CD4-positive, alpha-beta T cell treated with Interleukin-2 at 100 ng/mL for 4 hours (primary cell): Measurements from ENCODE around the gene LSAMP.

Experiments
- DNase-seq: peaks from one replicate; pipeline ENCODE4 v3.0.0-alpha.2; 2020; ENCODE audit warnings: low spot score

Gene LSAMP

GRCh38 chr3:116356056-116356455 is 89.2 kb downstream of the LSAMP start:
- DNase-seq = no peak

GRCh38 chr3:116354382-116354781 is 90.9 kb downstream of the LSAMP start:
- no peak for DNase-seq

GRCh38 chr3:116350119-116350733 is 95.1 kb downstream of the LSAMP start:
- DNase-seq = no peak

DNA sequence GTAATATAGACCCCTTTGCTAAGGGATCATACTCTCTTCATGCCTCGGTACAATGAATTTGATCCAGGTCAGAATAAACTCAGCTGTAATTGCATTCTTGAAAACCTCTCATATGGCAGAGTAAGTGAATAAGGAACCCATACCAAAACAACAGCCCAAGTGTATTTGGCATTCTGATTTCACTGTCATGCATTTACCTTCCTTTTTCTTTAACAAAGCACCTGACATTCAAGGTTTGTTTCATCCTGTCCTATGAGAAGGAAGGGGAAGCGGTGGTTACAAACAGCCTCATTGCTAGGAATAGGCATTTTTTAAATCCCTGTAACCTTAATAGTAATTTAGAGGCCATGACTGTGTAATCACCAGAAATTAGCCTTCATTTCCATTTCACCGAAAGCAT is 97.1 kb downstream of the LSAMP start:
- DNase-seq = no peak

- no peak for DNase-seq
Measured at GRCh38 chr3:116342499-116342898, 102.8 kb downstream of the LSAMP start.

DNA sequence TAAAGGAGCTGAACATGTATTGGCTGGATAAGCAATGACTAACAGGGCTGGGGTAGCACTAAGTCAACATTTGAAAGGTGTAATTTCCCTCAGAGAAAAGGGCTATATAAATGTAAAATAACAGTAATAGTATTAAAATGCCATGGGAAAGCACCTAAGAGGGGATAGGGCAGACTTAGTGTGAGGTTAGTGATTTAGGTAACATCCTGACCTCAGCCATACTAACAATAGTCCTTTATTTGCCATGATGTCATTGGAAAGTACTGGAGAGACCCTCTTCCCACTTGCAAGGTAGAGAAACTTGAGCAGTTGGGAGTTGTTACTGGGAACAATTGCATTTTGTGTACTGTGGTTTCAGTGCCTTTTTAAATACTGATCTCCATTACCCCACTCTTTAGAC is 103.4 kb downstream of the LSAMP start:
- no peak for DNase-seq

DNA sequence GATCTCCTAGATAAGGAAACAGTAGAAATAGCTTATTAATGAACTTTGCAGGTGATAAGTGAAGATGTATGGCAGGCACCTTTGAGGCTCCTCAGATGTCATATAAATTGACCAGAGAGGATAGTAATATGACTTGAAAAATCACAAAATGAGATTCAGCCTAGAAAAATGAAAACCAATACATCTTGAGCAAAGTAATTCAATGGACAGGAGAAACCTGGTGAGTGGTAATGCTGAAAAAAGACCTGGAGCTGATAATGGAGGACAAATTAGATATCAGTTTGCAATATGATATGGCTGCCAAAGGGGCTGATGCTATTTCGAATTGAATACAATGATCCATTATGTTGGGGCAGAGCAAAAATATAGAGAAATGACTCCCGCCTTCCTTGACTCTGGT is 103.9 kb downstream of the LSAMP start:
- DNase-seq = no peak

DNA sequence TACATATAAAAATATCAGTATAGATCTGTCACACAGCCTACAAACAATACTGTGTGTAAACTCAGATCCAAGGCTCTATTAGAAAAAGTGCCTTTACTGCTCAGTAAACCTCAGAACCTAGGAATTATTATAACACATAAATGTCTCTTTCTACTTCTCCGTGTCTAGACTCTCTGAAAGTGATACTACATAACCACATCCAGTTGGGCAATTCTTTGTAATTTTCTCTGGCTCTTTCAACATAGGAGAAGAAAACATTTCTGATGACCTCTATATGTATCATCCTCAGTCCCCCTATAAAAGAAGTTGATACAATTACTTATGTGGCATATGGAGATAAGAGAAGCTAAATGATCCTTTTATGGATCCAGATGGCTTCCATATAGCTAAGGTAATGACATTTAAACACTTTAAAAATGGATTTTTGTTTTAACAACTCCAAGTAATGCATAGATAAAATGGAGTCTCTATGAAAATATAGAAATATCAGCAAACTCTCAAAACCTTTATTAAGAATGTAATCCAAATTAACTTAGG is 104.5 kb downstream of the LSAMP start:
- no peak for DNase-seq

DNA sequence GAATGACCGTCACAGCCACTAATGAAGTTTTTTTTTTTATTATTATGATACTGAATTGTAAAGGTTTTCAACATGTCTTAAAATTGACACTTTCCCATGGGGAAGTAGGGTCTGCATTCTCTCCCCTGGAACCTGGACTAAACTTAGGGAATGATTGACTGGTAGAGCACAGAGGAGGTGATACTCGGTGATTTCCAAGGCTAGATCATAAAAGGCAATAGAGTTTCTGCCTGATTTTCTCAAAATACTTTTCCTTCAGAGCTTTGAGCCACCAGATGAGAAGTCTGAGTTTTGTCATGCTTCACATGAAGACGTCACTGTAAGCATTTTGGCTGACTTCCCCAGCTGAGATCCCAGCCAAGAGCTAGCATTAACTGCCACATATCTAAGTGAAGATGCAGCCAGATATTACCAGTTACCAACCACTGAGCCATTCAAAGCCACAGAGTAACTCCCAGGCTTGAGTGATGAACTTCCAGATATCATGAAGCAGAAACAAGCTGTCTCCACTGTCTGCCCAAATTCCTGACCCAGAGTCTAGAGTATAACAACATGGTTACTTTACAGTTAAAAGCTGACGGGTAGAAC is 105.8 kb downstream of the LSAMP start:
- DNase-seq = no peak

DNA sequence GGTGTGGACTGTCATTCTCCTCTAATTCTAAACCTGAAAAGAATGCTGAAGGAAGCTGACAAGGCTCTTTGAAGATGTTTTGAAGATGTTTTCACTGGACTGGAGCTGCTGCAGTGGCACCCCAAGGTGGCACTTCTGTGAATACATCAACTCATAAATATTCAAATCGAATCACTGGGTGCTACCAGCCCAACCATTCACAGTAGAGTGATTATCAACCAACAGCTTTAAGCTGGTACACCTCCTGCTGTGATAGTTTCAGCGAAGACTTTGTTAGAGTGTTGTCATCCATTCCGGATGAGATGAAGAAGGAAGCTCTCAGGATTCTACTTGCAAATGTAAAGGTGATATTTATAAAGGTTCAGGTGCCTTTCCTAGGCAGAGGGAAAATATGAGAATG is 106.6 kb downstream of the LSAMP start:
- no peak for DNase-seq

DNA sequence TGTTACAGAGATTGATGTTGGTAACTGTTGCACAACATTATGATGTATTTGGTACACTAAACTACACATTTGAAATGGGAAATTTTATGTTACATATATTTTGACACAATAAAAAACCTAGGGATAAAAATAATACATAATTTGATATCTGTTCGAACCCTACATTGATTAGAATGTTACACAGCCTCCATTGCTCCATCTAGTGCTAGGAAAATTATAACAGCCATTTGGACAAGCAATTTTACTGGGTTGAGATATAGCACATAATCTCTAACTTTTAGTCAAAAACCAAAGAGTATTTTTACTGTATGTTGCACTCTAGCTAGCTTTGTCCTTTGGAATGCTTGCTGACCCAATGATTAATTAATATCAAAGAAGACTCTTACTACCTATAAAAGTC is 108.1 kb downstream of the LSAMP start:
- DNase-seq = no peak

GRCh38 chr3:116331380-116331779 is 113.9 kb downstream of the LSAMP start:
- no peak for DNase-seq

DNA sequence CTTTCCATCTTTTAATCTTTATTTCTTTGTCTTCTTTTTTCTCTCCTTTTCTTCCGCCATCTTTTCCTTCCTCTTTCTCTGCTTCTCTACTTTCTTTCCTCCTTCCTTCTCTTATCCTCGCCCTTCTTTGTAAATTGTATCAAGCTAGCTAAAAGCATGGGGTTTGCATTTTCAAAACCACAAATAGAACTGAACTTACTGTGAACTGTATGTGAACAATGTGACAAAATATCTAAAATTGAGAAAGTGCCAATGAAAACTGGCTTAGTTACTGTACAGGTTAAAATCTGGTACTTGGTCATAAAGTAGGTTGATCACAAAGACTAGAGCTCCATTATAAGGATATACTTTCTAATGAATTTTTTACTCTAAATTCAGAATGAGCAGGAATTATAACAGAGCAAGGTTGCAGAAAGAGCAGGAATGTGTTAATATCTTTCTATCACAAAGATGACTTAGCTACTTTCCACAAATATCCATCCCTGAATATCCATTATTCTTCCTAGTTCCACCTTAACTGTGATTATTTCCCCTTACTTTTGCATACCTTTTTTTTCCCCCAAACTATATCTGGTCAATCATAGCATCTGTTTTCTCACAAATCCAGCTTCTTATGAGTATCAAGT is 122.4 kb downstream of the LSAMP start:
- no peak for DNase-seq

- DNase-seq = no peak
Measured at GRCh38 chr3:116318370-116318769, 126.9 kb downstream of the LSAMP start.

DNA sequence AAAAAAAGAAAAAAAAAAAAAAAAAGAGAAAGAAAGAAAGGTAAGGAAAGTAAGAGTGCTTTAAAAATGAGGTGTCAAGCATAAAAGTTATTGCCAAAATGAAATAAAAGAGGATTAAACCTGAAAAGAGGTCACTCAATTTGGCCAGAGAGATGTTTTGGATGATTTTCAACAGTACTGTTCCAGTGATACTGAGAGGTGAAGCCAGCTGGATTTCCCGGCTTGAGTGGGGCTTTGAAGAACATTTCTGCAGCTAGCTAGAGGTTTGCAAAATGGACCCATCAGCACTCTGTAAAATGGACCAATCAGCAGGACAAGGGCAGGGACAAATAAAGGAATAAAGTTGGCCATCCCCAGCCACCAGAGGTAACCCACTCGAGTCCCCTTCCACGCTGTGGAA is 128.5 kb downstream of the LSAMP start:
- DNase-seq = no peak

GRCh38 chr3:116314476-116314875 is 130.8 kb downstream of the LSAMP start:
- DNase-seq = no peak

DNA sequence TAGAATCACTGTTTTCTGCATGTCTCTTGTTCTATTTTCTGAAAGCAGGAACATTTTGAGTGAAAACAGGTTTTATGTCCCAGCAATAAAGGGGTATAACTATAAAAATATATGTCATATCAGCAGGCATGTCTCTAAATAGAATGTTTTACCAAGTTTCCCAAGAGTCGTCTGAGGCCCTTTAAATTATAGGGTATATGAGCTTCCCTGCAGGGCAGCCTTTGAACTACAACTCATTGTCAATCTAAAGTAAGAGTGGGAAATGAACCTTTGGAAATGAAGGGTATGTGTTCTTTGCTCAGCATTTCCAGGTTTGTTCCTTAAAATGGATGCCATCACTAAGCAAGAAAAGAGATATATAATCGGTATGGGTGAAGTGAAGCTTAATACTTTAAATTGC is 138.6 kb downstream of the LSAMP start:
- no peak for DNase-seq

GRCh38 chr3:116306149-116306548 is 139.1 kb downstream of the LSAMP start:
- no peak for DNase-seq

DNA sequence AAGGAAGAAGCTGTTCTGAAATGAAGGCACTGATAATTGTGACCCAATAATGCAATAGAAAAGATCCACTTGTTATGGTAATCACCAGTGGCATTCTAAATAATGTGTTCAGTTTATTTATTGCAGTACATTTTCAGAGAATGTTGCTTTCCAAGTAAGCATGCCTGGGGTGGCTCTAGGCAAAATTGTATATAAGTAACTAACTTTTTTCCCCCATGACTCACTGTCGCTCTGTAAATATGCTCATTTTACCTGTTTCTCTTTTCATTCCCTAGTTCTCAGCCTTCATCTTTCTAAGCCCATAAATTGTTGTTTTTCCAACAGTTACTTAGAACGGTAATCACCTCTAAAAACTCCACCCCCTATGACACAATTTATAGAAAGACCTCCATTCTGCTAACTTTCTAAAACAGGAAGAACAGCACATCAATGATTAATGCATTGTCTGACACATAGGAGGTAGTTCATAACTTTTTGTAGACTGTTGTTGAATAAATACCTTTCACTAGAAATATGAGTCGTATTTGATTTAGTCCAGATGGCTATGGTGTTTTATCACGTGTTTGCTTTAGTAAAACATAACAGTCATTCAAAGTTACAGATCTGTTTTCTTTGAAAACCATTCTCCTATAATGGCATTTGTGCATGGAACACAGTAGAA is 143.1 kb downstream of the LSAMP start:
- no peak for DNase-seq

GRCh38 chr3:116301422-116301821 is 143.9 kb downstream of the LSAMP start:
- no peak for DNase-seq

DNA sequence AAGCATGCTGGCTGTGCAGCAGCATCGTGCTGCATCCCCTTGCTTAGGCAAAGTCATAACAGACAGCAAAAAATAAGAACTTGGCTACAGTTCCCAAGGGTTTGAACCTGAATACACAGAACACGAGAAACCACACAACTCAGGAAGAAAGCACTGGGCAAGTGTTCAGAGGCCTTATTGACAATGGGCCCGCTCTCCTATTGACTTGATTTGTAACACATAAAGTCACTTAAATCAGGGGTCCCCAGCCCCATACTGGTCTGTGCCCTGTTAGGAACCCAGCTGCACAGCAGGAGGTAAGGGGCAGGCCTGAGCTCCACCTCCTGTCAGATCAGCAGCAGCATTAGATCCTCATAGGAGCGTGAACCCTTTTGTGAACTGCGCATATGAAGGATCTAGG is 145.1 kb downstream of the LSAMP start:
- no peak for DNase-seq

DNA sequence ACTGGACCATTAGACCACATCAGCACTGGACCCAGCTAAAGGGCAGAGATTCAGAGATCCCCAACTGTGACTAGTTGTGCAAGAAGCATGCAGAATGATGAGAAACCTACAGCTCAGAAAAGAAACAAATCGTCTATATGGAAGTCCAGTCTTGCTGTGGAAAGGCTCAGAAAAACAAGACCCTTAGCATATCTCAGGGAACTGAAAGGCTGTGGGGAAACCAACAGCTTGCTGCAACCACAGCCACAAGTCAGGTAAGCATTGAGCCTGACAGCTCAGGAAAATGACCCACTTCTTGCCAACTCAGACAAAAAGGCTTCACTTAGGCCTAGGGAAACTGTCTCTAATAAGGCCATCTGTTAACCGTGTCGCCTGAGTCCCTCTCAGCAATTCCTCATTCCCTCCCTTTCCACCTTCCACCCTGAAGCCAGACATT is 145.6 kb downstream of the LSAMP start:
- DNase-seq = no peak

- DNase-seq = no peak
Measured at GRCh38 chr3:116298151-116298550, 147.1 kb downstream of the LSAMP start.
